22Rv1 (cell line): ENCODE measurements around the gene CAPN2.

Source experiments
- CTCF ChIP-seq: fragments of 450-650 bp; IDR thresholded peaks from 2 replicates; pipeline ENCODE4 v1.5.1; 2017; ENCODE audit warnings: mild to moderate bottlenecking
- ZFX ChIP-seq: fragments of 450-650 bp; IDR thresholded peaks from 2 replicates; pipeline ENCODE4 v1.6.1; 2017; ENCODE audit warnings: antibody characterized with exemption, borderline replicate concordance

- TF ChIP-seq CTCF (no peak), ZFX (no peak)
Observed at GRCh38 chr1:223776075-223776814, 63.9 kb downstream of the CAPN2 start.
